Astrocyte of the spinal cord (primary cell): ENCODE data around the gene EIF3M.

Source experiments
- DNase-seq: peaks from one replicate; pipeline ENCODE4 v3.0.0; 2011; ENCODE audit warnings: low read depth, low spot score
- H3K4me3 ChIP-seq: 2 replicates; pipeline ENCODE4 v1.5.1; 2011; ENCODE audit warnings: low read depth, mild to moderate bottlenecking, low read length, moderate library complexity
- CTCF ChIP-seq: IDR thresholded peaks from 2 replicates; pipeline ENCODE4 v1.5.1; 2012; ENCODE audit warnings: low read depth, mild to moderate bottlenecking, low read length, inconsistent platforms
- in situ Hi-C: cut with HindIII; loops from 2 replicates; pipeline ENCODE4 v1.10.0; 2017; ENCODE audit warnings: low sequenced_read_pairs

EIF3M gene

GRCh38 chr11:32610797-32611352 lies 27.2 kb downstream of the EIF3M start:
- no peak for DNase-seq
- TF ChIP-seq CTCF, result no peak
- H3K4me3 ChIP-seq, result no peak overlapping the region
- in situ Hi-C loops, result no loop called here

- no peak for TF ChIP-seq CTCF
- in situ Hi-C loops, result no loop called here
- H3K4me3 ChIP-seq, result no peak overlapping the region
- no peak for DNase-seq
Observed at GRCh38 chr11:32613500-32614151, 30.0 kb downstream of the EIF3M start.

- in situ Hi-C loops, result no loop called here
- no peak for DNase-seq
- peak; percentile 25 for TF ChIP-seq CTCF
- H3K4me3 ChIP-seq, result no peak overlapping the region
Observed at GRCh38 chr11:32615422-32615821, 31.8 kb downstream of the EIF3M start.

GRCh38 chr11:32616903-32617302 lies 33.3 kb downstream of the EIF3M start:
- TF ChIP-seq CTCF, result no peak
- no peak for DNase-seq
- H3K4me3 ChIP-seq, result no peak overlapping the region
- in situ Hi-C loops, result no loop called here

GRCh38 chr11:32630844-32631243 lies 47.2 kb downstream of the EIF3M start:
- in situ Hi-C loops, result no loop called here
- TF ChIP-seq CTCF, result no peak
- no peak overlapping the region for H3K4me3 ChIP-seq
- DNase-seq, result no peak

- DNase-seq, result no peak
- no peak overlapping the region for H3K4me3 ChIP-seq
- TF ChIP-seq CTCF, result no peak
- in situ Hi-C loops, result no loop called here
Observed at GRCh38 chr11:32635819-32636218, 52.2 kb downstream of the EIF3M start.

- no peak for TF ChIP-seq CTCF
- H3K4me3 ChIP-seq, result no peak overlapping the region
- in situ Hi-C loops, result no loop called here
- DNase-seq, result no peak
Observed at GRCh38 chr11:32641361-32641760, 57.7 kb downstream of the EIF3M start.
